Measurements from ENCODE around the gene RGS16.

The RGS16 gene

DNA sequence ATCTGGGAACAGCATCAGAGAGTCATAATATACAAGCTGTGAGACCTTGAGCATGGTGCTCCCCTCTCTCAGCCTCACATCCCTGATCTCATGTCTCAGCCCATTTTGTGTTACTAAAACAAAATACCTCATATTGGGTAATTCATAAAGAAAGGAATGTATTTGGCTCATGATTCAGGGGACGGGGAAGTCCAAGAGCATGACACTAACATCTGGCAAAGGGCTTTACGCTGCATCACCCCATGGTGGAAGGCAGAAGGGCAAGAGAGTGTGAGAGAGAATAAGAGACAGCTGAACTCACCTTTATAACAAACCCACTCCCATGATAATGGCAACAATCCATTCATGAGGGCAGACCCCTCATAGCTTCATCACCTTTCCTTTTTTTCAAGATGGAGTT lies 51.7 kb downstream of the RGS16 start:
- no peak for TF ChIP-seq JUND (IDR thresholded peaks at IDR 0.05; ENCODE audit: low read depth)
- in situ Hi-C loops (cut with HindIII; ENCODE audit: low pct_unique_long_range_greater_than_20kb, low sequenced_read_pairs) = no loop called here
- no peak for DNase-seq (ENCODE audit: low read depth in 1 of 2, low spot score in 1 of 2)

DNA sequence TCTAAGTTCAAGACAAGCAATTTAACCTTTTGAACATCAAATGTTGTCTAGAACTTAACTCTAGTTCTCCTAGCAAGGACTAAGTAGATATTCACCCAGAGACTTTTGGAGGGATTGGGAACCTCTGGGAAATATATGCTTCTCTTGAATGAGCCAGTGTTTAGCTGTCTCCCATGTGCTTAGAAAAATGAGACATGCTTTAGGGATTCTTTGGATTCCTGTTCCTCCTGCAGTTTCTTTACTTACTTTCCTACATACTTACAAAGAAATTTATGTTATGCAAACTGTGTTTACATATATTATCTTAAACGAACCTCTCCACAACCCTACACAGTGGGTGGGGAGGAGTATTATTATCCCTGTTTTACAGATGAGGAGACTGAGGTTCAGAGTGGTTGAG lies 54.4 kb downstream of the RGS16 start:
- TF ChIP-seq JUND (IDR thresholded peaks at IDR 0.05; ENCODE audit: low read depth) = no peak

DNA sequence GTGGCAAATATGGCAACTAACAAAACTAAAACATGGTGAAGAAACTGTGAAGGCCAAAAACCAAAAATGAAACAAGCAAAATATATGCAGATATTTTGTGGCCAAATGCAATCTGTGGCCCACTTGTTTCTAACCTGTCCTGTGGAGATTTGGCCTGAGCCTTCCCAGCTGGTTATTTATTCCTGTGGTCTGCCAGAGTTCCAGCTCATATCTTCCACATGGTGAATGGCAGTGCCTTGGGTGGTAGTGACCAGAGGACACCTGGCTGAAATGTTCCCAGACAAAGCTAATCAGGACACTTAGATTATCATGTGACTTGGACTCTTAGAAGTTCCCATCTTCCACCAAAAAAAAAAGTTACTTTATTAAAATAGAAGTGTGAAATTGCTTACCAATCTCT lies 54.8 kb downstream of the RGS16 start:
- DNase-seq (ENCODE audit: low read depth in 1 of 2, low spot score in 1 of 2) = no peak
- no peak for TF ChIP-seq JUND (IDR thresholded peaks at IDR 0.05; ENCODE audit: low read depth)
- in situ Hi-C loops (cut with HindIII; ENCODE audit: low pct_unique_long_range_greater_than_20kb, low sequenced_read_pairs) = no loop called here

More for the DNA sequence above, 54.4 kb downstream of the RGS16 start:
- in situ Hi-C loops (cut with HindIII; ENCODE audit: low pct_unique_long_range_greater_than_20kb, low sequenced_read_pairs) = no loop called here
- DNase-seq (ENCODE audit: low read depth in 1 of 2, low spot score in 1 of 2) = peak in 1 of 2 experiments; percentile 13
